B cell (primary cell): ENCODE data around the gene RAB26. TPM values are rescaled to one million over a fixed set of nuclear protein-coding genes. Genes with fewer than 3 reads are reported as not detected.

Source experiments
- ATAC-seq: fragments of 200-7000 bp; cut with Tn5 transposase; one replicate; pipeline ENCODE4 v1.10.0; 2021; ENCODE audit warnings: low read depth, mild to moderate bottlenecking, moderate number of reproducible peaks, moderate library complexity
- CTCF ChIA-PET: fragments of 350-600 bp; sonication (Branson Sonifier 250); formaldehyde crosslinking; loops from one replicate; lab custom pipeline; 2021; ENCODE audit warnings: antibody characterized with exemption, inconsistent platforms; lab: Charles Lee
- POLR2A ChIA-PET: fragments of 350-600 bp; sonication (Branson Sonifier 250); formaldehyde crosslinking; loops from one replicate; lab custom pipeline; 2021; ENCODE audit warnings: antibody characterized with exemption; lab: Charles Lee
- DNase-seq: peaks from one replicate; pipeline ENCODE4 v3.0.0; 2013
- H2AFZ ChIP-seq: 2 replicates; pipeline ENCODE4 v1.6.1; 2012; ENCODE audit warnings: mild to moderate bottlenecking, low read depth, low read length; ENCODE audit not compliant: insufficient read depth, poor library complexity, severe bottlenecking
- H3K27ac ChIP-seq, 2 donors: 1 replicate in 1 of 2; 2 replicates in 1 of 2; pipeline ENCODE4 v1.5.1; 2012 to 2013; ENCODE audit warnings: low read length in 2 of 2, mild to moderate bottlenecking in 2 of 2, moderate library complexity in 1 of 2
- H3K27me3 ChIP-seq, 4 experiments: fragments of 200-600 bp in 1 of 4; sonication (generic) in 1 of 4; replicated peaks in 1 of 4; 1 replicate in 2 of 4; 2 replicates in 2 of 4; pipeline versions ENCODE4 v1.6.1 to v1.7.0; 2013 to 2016; ENCODE audit warnings: low read length in 3 of 4, mild to moderate bottlenecking in 2 of 4, mixed read lengths in 1 of 4, moderate library complexity in 1 of 4; ENCODE audit not compliant: insufficient read depth in 4 of 4, control insufficient read depth in 3 of 4; ENCODE audit errors: control extremely low read depth in 1 of 4
- H3K36me3 ChIP-seq, 2 experiments: replicated peaks in 1 of 2; 1 replicate in 1 of 2; 2 replicates in 1 of 2; pipeline versions ENCODE4 v1.6.1 to v1.7.1; 2013; ENCODE audit warnings: low read length in 1 of 2; ENCODE audit not compliant: insufficient read depth in 2 of 2, control insufficient read depth in 1 of 2; ENCODE audit errors: control extremely low read depth in 1 of 2, extremely low read depth in 1 of 2
- H3K4me1 ChIP-seq, 2 donors: fragments of 200-600 bp in 1 of 2; sonication (generic) in 1 of 2; 1 replicate in 1 of 2; 2 replicates in 1 of 2; pipeline versions ENCODE4 v1.5.1 to v1.6.1; 2013 to 2017; ENCODE audit warnings: low read length in 2 of 2; ENCODE audit not compliant: control insufficient read depth in 2 of 2, insufficient read depth in 2 of 2
- H3K4me2 ChIP-seq: replicated peaks from 2 replicates; pipeline ENCODE3; 2012; ENCODE audit warnings: mild to moderate bottlenecking, low read depth, low read length; ENCODE audit not compliant: poor library complexity, severe bottlenecking
- H3K4me3 ChIP-seq, 5 experiments: fragments of 200-600 bp in 1 of 5; sonication (generic) in 1 of 5; 1 replicate in 3 of 5; 2 replicates in 2 of 5; pipeline versions ENCODE4 v1.5.1 to v1.7.0; 2011 to 2016; ENCODE audit warnings: low read length in 4 of 5, mild to moderate bottlenecking in 4 of 5, low read depth in 2 of 5, control low read depth in 1 of 5, moderate library complexity in 1 of 5; ENCODE audit not compliant: insufficient read depth in 1 of 5; ENCODE audit errors: control extremely low read depth in 1 of 5, extremely low read depth in 1 of 5
- H3K79me2 ChIP-seq: fragments of 200-600 bp; sonication (generic); one replicate; pipeline ENCODE4 v1.6.0; 2016; ENCODE audit warnings: low read length; ENCODE audit not compliant: control insufficient read depth, insufficient read depth
- H3K9ac ChIP-seq: fragments of 200-600 bp; sonication (generic); 2 replicates; pipeline ENCODE4 v1.6.1; 2017; ENCODE audit warnings: mild to moderate bottlenecking, low read length, moderate library complexity
- H3K9me3 ChIP-seq, 3 donors: one replicate each; pipeline versions ENCODE4 v1.6.1 to v1.7.1; 2013; ENCODE audit warnings: low read length in 2 of 3; ENCODE audit not compliant: control insufficient read depth in 2 of 3, insufficient read depth in 1 of 3; ENCODE audit errors: control extremely low read depth in 1 of 3
- H4K20me1 ChIP-seq: 2 replicates; pipeline ENCODE4 v1.6.0; 2012; ENCODE audit warnings: mild to moderate bottlenecking, low read length; ENCODE audit not compliant: insufficient read depth, control insufficient read depth, poor library complexity, severe bottlenecking
- H3K27ac Mint-ChIP-seq: one replicate; pipeline ENCODE4 v1.8.0; 2021; ENCODE audit warnings: mixed read lengths
- H3K27me3 Mint-ChIP-seq: one replicate; pipeline ENCODE4 v1.8.0; 2021; ENCODE audit warnings: mixed read lengths
- H3K4me1 Mint-ChIP-seq: one replicate; pipeline ENCODE4 v1.8.0; 2021; ENCODE audit warnings: mixed read lengths
- H3K4me3 Mint-ChIP-seq: one replicate; pipeline ENCODE4 v1.8.0; 2021; ENCODE audit warnings: mixed read lengths
- H3K9me3 Mint-ChIP-seq: one replicate; pipeline ENCODE4 v1.8.0; 2022; ENCODE audit warnings: mixed read lengths; ENCODE audit not compliant: insufficient read depth
- EZH2 ChIP-seq: IDR thresholded peaks from 2 replicates; pipeline ENCODE4 v1.6.1; 2012; ENCODE audit warnings: borderline replicate concordance, low read depth, mild to moderate bottlenecking, moderate library complexity, low read length; ENCODE audit not compliant: insufficient read depth, poor library complexity, severe bottlenecking
- WGBS: methylation state at CpG from one replicate; pipeline ENCODE4 v1.1.5; 2013; ENCODE audit warnings: missing lambda C conversion rate; ENCODE audit not compliant: insufficient coverage; 5-methylcytosine and 5-hydroxymethylcytosine counted together
- intact Hi-C: fragments of 100-400 bp; cut with micrococcal nuclease; formaldehyde crosslinking; loops from one replicate; pipeline ENCODE4 v1.10.0; 2022
- polyA plus RNA-seq: library from polyadenylated mRNA; depleted of rRNA; stranded (reverse); fragments of >200 nt; gene quantifications from 2 replicates; pipeline ENCODE4 v1.2.3, GENCODE V29; 2012
- total RNA-seq, 2 donors: library from RNA; stranded (reverse); fragments of 120-200 nt in 1 of 2; gene quantifications; 1 replicate in 1 of 2; 2 replicates in 1 of 2; pipeline versions ENCODE4 v1.2.3 to v1.2.4, GENCODE V29; 2013 to 2022
- TF ChIP-seq, protein P1 (sequence below): fragments of 200-600 bp; IDR thresholded peaks from one replicate; pipeline ENCODE4 v1.8.0; 2022; ENCODE audit warnings: antibody characterized with exemption, mild to moderate bottlenecking

RAB26 gene
- total and polyA plus RNA-seq, 2 donors (not counting 1 experiment from before 2014, with no cell fraction given) = 0.62 to 1.2 TPM

DNA sequence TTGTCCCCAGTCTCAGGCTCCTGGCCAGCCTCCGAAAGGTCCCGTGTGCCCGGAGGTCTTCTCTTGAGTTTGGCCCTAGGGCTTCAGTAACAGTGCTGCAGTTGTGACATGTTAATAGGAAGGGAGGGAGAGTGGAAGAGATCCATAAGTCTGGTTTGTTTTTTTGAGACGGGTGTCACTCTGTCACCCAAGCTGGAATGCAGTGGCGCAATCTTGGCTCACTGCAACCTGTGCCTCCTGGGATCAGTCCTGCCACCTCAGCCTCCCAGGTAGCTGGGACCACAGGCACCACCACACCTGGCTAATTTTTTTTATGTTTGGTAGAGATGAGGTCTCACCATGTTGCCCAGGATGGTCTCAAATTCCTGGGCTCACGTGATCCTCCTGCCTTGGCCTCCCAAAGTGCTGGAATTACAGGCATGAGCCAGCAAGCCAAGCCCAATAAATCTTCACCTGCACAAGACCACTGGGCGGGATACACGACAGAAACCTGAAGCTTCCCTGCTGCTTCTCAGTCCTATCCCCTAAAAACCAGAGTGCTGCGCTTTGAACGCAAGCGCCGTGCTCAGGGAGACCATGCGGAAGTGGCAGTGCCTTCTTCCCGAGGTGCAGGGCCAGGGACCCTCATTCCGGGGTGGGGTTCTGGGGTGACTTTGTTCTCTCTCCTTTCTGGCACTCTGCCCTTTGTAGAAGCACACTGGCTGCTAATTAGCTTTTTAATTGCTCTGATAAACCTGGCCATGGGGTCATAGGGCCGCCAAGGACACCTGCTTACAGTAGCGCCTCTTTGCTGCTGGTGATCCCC, 18.0 kb downstream of the RAB26 start:
- TF ChIP-seq EZH2 = no peak
- TF ChIP-seq, protein P1, sequence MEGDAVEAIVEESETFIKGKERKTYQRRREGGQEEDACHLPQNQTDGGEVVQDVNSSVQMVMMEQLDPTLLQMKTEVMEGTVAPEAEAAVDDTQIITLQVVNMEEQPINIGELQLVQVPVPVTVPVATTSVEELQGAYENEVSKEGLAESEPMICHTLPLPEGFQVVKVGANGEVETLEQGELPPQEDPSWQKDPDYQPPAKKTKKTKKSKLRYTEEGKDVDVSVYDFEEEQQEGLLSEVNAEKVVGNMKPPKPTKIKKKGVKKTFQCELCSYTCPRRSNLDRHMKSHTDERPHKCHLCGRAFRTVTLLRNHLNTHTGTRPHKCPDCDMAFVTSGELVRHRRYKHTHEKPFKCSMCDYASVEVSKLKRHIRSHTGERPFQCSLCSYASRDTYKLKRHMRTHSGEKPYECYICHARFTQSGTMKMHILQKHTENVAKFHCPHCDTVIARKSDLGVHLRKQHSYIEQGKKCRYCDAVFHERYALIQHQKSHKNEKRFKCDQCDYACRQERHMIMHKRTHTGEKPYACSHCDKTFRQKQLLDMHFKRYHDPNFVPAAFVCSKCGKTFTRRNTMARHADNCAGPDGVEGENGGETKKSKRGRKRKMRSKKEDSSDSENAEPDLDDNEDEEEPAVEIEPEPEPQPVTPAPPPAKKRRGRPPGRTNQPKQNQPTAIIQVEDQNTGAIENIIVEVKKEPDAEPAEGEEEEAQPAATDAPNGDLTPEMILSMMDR = no peak
- ChIA-PET POLR2A (no interaction called here), CTCF (no interaction called here)
- H3K9me3 ChIP-seq = peaks cover 0 to 14% (median 0%) of the 10 kb centered on the region in 3 donors
- Mint-ChIP-seq H3K27ac (no peak overlapping the region), H3K4me1 (no peaks in the 10 kb centered on the region), H3K9me3 (no peaks in the 10 kb centered on the region), H3K27me3 (no peaks in the 10 kb centered on the region), H3K4me3 (no peak overlapping the region)
- H3K4me1 ChIP-seq = peaks cover 0 to 3% of the 10 kb centered on the region in 2 donors
- no peak for ATAC-seq
- no peak overlapping the region for H3K9ac ChIP-seq
- no peaks in the 10 kb centered on the region for H3K27me3 ChIP-seq
- peaks cover 60% of the 10 kb centered on the region for H3K79me2 ChIP-seq
- intact Hi-C loops = no loop called here
- no peak overlapping the region for H3K27ac ChIP-seq
- peaks cover 0 to 26% of the 10 kb centered on the region in 2 experiments for H3K36me3 ChIP-seq
- H3K4me2 ChIP-seq = no peak overlapping the region
- 99% methylated on average over 16 of the region's 17 CpGs for WGBS
- H4K20me1 ChIP-seq = peaks cover 36% of the 10 kb centered on the region
- H2AFZ ChIP-seq = no peak overlapping the region
- no peak overlapping the region for H3K4me3 ChIP-seq
- DNase-seq = no peak

DNA sequence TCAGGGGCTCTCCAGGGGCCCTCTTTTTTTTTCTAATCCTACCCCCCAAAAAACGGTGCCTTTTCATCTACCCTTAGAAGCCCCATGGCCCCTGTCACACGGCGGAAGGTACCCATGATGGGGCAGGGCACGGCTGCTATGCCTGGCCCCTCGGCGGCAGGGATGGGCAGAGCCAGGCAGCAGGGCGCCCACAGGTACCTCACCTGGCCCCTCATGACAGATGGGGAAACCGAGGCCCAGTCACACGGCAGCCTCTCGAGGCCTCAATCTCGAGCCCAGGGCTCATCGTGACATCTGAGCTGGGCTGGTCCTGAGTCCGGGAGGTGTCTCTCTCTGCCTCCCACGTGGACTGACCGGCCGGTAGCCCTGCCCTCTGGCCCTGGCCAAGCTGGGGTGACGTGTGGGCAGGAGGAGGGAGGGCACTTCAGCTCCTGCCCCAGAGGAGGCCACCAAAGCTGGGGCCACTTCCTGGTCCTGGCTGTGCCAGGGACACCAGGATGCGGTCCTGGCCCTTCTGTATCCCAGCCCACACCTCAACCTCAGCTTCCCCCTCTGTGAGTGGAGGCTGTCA, 18.7 kb downstream of the RAB26 start:
- no peaks in the 10 kb centered on the region for H3K4me1 Mint-ChIP-seq
- POLR2A ChIA-PET = no interaction called here

More for the DNA sequence above, 18.7 kb downstream of the RAB26 start:
- Histone ChIP-seq H3K9me3 (peaks cover 0 to 14% (median 0%) of the 10 kb centered on the region in 3 donors), H2AFZ (no peak overlapping the region), H3K9ac (no peak overlapping the region), H4K20me1 (peaks cover 33% of the 10 kb centered on the region), H3K4me1 (no peaks in the 10 kb centered on the region), H3K4me3 (no peak overlapping the region), H3K27me3 (no peaks in the 10 kb centered on the region), H3K79me2 (peaks cover 60% of the 10 kb centered on the region), H3K36me3 (peaks cover 0 to 26% of the 10 kb centered on the region in 2 experiments), H3K27ac (no peak overlapping the region), H3K4me2 (no peak overlapping the region)
- no peak overlapping the region for H3K4me3 Mint-ChIP-seq
- 98% methylated on average over 18 of the region's 18 CpGs for WGBS
- ATAC-seq = no peak
- no peak overlapping the region for H3K27ac Mint-ChIP-seq
- intact Hi-C loops = no loop called here
- CTCF ChIA-PET = interaction anchor here (1.4 kb wide), 1 partner anchor 28 kb away, joined by 3 read pairs; no protein-coding TSS in a partner anchor
- TF ChIP-seq EZH2 = no peak
- TF ChIP-seq, protein P1 = no peak
- DNase-seq = no peak
- no peaks in the 10 kb centered on the region for H3K9me3 Mint-ChIP-seq
- H3K27me3 Mint-ChIP-seq = no peaks in the 10 kb centered on the region
